Activated B cell treated with CpG ODN at 0.5 μM for 24 hours (primary cell): ENCODE data around the gene PPP2R3A. TPM values are rescaled to one million over a fixed set of nuclear protein-coding genes. Genes with fewer than 3 reads are reported as not detected.

Source experiments
- ATAC-seq: fragments of 200-7000 bp; cut with Tn5 transposase; one replicate; pipeline ENCODE4 v1.10.0; 2021; ENCODE audit warnings: low read depth, mild to moderate bottlenecking, moderate library complexity
- CTCF ChIA-PET: fragments of 350-600 bp; sonication (Branson Sonifier 250); formaldehyde crosslinking; loops from one replicate; lab custom pipeline; 2021; ENCODE audit warnings: antibody characterized with exemption; lab: Charles Lee
- POLR2A ChIA-PET: fragments of 350-600 bp; sonication (Branson Sonifier 250); formaldehyde crosslinking; loops from one replicate; lab custom pipeline; 2021; ENCODE audit warnings: antibody characterized with exemption; lab: Charles Lee
- DNase-seq: peaks from one replicate; pipeline ENCODE4 v3.0.0; 2022
- H3K27ac Mint-ChIP-seq: one replicate; pipeline ENCODE4 v1.8.0; 2020; ENCODE audit warnings: mixed read lengths
- H3K27me3 Mint-ChIP-seq: one replicate; pipeline ENCODE4 v1.8.0; 2021; ENCODE audit warnings: mixed read lengths
- H3K36me3 Mint-ChIP-seq: one replicate; pipeline ENCODE4 v1.8.0; 2021; ENCODE audit warnings: low read depth, mixed read lengths
- H3K4me1 Mint-ChIP-seq: one replicate; pipeline ENCODE4 v1.8.0; 2021; ENCODE audit warnings: mixed read lengths
- H3K4me3 Mint-ChIP-seq: one replicate; pipeline ENCODE4 v1.8.0; 2020; ENCODE audit warnings: mild to moderate bottlenecking, mixed read lengths
- H3K9me3 Mint-ChIP-seq: one replicate; pipeline ENCODE4 v1.8.0; 2020; ENCODE audit warnings: mixed read lengths
- intact Hi-C: fragments of 100-400 bp; cut with micrococcal nuclease; formaldehyde crosslinking; loops from one replicate; pipeline ENCODE4 v1.15.1; 2024
- total RNA-seq: library from RNA; stranded (reverse); gene quantifications from 2 replicates; pipeline ENCODE4 v1.2.3, GENCODE V29; 2022
- TF ChIP-seq, protein P1 (sequence below): fragments of 200-600 bp; IDR thresholded peaks from one replicate; pipeline ENCODE4 v1.8.0; 2022; ENCODE audit warnings: antibody characterized with exemption, mild to moderate bottlenecking

PPP2R3A gene
- total RNA-seq, 1 donor from 2014 or later, result 0.11 TPM

DNA sequence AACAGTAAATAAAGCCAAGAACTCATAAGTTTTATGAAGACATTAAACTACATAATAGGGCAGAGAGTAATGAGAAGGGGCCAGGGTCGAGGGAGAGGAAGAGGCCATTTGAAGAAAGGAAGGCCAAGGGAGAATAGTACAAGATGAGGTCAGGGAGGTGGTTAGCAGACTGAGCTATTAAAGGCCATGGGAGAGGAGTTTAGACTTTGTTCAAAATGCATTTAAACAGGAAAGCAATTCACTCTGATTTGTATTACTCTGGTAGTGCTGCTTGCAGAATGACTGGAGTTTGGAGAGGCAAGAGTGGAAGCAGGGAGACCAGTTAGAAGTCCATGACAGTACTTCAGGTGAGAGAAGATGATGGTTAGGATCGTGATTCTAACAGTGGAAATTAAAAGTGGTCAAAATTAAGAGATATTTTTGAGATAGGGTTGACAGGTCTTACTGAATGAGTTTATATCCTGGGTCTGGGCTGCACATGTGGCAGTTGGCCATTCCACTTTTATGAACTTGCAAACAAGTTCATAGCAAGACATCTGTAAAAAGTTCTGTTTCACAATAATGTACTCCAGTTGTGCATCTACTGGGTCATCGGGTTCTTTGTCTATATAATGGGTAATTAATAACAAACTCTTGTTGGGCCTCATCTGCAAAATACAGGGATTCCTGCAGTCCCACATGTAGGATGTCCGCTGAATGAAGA, 16.3 kb downstream of the PPP2R3A start:
- Mint-ChIP-seq H3K27me3 (peaks cover 6% of the 10 kb centered on the region), H3K27ac (no peak overlapping the region), H3K36me3 (no peaks in the 10 kb centered on the region), H3K4me1 (no peaks in the 10 kb centered on the region), H3K4me3 (no peak overlapping the region), H3K9me3 (no peaks in the 10 kb centered on the region)
- DNase-seq, result no peak
- intact Hi-C loops, result no loop called here
- no peak for ATAC-seq
- TF ChIP-seq, protein P1, sequence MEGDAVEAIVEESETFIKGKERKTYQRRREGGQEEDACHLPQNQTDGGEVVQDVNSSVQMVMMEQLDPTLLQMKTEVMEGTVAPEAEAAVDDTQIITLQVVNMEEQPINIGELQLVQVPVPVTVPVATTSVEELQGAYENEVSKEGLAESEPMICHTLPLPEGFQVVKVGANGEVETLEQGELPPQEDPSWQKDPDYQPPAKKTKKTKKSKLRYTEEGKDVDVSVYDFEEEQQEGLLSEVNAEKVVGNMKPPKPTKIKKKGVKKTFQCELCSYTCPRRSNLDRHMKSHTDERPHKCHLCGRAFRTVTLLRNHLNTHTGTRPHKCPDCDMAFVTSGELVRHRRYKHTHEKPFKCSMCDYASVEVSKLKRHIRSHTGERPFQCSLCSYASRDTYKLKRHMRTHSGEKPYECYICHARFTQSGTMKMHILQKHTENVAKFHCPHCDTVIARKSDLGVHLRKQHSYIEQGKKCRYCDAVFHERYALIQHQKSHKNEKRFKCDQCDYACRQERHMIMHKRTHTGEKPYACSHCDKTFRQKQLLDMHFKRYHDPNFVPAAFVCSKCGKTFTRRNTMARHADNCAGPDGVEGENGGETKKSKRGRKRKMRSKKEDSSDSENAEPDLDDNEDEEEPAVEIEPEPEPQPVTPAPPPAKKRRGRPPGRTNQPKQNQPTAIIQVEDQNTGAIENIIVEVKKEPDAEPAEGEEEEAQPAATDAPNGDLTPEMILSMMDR, result no peak
- POLR2A ChIA-PET, result no interaction called here
- CTCF ChIA-PET, result no interaction called here

DNA sequence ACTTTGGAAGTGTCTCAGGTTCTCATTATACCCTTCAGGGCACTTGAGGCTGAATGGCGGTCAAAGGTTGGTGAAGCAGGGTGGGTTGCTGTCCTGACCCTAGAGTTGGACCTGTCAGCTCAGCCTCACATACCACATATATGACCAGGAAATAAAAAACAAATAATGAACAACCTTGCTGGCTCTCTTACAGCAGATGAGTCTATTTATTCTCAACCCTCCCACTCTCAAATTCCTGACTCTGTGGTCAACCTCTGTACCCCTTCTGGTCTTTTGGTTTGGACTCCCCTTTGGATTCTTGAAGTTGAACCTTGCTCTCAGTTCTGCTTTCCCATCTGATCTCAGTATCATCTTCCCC, 16.9 kb downstream of the PPP2R3A start:
- TF ChIP-seq, protein P1, result no peak
- intact Hi-C loops, result no loop called here
- CTCF ChIA-PET, result no interaction called here
- POLR2A ChIA-PET, result no interaction called here
- Mint-ChIP-seq H3K9me3 (no peaks in the 10 kb centered on the region), H3K4me3 (no peak overlapping the region), H3K4me1 (no peaks in the 10 kb centered on the region), H3K27me3 (peaks cover 6% of the 10 kb centered on the region), H3K36me3 (no peaks in the 10 kb centered on the region), H3K27ac (no peak overlapping the region)
- no peak for DNase-seq
- no peak for ATAC-seq

DNA sequence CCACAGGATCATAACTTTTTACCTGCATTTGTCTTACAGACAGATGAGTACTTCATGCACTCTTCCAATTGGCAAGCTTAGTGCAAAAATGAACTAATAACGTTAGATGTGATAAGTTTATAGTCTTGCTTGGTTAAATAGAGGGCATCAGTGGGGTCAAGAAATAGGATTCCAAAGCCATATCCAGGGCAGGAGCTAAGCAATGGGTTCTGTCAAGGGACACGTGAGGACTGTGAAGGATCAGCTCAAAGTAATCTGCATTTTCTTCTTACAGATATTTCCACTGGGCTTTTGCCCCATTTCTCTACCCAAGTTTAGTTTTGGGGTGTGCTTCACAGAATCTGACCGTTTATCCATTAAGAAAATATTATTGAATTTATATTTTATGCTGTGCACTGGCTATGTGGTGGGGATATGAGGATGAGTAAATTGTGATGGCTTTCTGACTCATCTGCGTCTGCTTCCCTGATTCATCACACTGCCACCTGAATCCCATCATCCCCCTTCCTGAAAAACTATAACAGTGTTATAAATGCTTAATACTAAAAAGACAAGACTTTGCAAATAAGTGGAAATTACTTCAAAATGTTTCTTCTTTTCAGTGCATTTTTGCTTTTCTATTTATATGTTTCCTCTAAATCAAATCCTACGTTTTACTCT, 17.5 kb downstream of the PPP2R3A start:
- H3K27ac Mint-ChIP-seq, result no peak overlapping the region
- ATAC-seq (no peak), DNase-seq (no peak)
- H3K36me3 Mint-ChIP-seq, result no peaks in the 10 kb centered on the region
- H3K4me1 Mint-ChIP-seq, result no peaks in the 10 kb centered on the region
- no peaks in the 10 kb centered on the region for H3K9me3 Mint-ChIP-seq
- POLR2A ChIA-PET, result no interaction called here
- intact Hi-C loops, result no loop called here
- TF ChIP-seq, protein P1, result no peak
- H3K27me3 Mint-ChIP-seq, result peaks cover 6% of the 10 kb centered on the region
- CTCF ChIA-PET, result no interaction called here
- H3K4me3 Mint-ChIP-seq, result no peak overlapping the region

DNA sequence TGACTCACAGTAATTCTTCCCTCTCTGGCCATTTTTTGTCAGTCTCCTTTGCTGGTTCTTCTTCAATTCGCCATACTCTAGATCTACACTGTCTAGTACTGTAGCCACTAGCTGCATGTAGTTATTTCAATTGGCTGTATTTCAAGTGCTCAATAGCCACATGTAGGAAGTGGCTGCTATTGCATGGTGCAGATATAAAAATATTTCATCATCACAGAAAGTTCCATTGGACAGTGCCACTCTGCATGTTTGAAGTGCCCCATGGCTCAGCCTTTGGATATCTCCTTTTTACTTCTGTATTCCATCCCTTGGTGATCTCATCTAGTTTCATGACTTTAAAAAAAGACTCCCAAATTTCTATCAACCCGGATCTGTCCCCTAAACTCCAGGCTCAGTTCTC, 22.1 kb downstream of the PPP2R3A start:
- DNase-seq (no peak), ATAC-seq (no peak)
- POLR2A ChIA-PET, result no interaction called here
- Mint-ChIP-seq H3K9me3 (no peaks in the 10 kb centered on the region), H3K27me3 (peaks cover 9% of the 10 kb centered on the region), H3K4me1 (no peaks in the 10 kb centered on the region), H3K36me3 (no peaks in the 10 kb centered on the region), H3K4me3 (no peak overlapping the region), H3K27ac (no peak overlapping the region)
- TF ChIP-seq, protein P1, result no peak
- intact Hi-C loops, result no loop called here
- CTCF ChIA-PET, result no interaction called here

DNA sequence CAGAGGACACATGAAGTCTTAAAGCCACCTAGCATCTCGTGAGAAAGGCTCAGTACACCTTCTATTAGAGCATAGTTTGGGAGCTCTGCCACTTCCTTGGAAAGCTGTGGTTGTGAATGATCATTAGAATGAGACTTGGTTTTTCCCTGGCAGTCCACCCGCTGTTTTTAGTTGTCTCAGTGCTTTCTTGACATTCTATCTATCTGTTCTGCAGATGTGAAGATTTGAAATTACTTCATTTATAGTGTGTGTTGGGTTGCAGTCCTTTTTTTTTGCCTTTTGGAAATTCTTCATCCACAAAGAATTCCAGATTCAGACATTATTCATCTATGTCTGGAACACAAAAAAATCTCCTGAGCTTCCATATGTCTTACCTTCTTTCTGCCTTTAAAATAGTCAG, 23.7 kb downstream of the PPP2R3A start:
- ChIA-PET CTCF (no interaction called here), POLR2A (no interaction called here)
- TF ChIP-seq, protein P1, result no peak
- Mint-ChIP-seq H3K4me3 (no peak overlapping the region), H3K27ac (no peak overlapping the region), H3K36me3 (no peaks in the 10 kb centered on the region), H3K27me3 (peaks cover 12% of the 10 kb centered on the region), H3K4me1 (no peaks in the 10 kb centered on the region), H3K9me3 (no peaks in the 10 kb centered on the region)
- ATAC-seq (no peak), DNase-seq (no peak)
- intact Hi-C loops, result no loop called here
